ENCODE results near the gene ZNF57. TPM values are rescaled to one million over a fixed set of nuclear protein-coding genes. Genes with fewer than 3 reads are reported as not detected.

The ZNF57 gene
- total and polyA plus RNA-seq, 12 donors = 1.0 to 5.5 (median 3.0) TPM

- TF ChIP-seq CTCF (IDR thresholded peaks at IDR 0.05) = no peak
- Histone ChIP-seq H3K9me3 (no peaks in the 10 kb centered on the region), H3K36me3 (no peaks in the 10 kb centered on the region), H3K27ac (no peak overlapping the region), H3K27me3 (no peaks in the 10 kb centered on the region), H3K4me3 (no peak overlapping the region), H3K4me1 (peaks cover 7 to 27% (median 22%) of the 10 kb centered on the region in 9 donors)
- DNase-seq = no peak
- intact Hi-C loops (cut with DNase I) = loop anchor here in 5 of 10 donors (5.0 to 10.0 kb wide), 4 partner anchors 140 to 197 kb away; no protein-coding TSS in a partner anchor
- 91 to 95% methylated on average over 5 of the region's 5 CpGs for WGBS, 2 donors
- no peak for ATAC-seq
Measured at GRCh38 chr19:2964874-2965273, 64.1 kb downstream of the ZNF57 start.

- ATAC-seq (no peak), DNase-seq (no peak)
- Histone ChIP-seq H3K27me3 (no peaks in the 10 kb centered on the region), H3K27ac (peak overlapping the region in 3 of 10 donors; percentile 87 to 91 (median 90)), H3K36me3 (no peaks in the 10 kb centered on the region), H3K9me3 (no peaks in the 10 kb centered on the region), H3K4me3 (no peak overlapping the region), H3K4me1 (peaks cover 12 to 52% (median 49%) of the 10 kb centered on the region in 9 donors)
- 86 to 88% methylated on average over 8 of the region's 8 CpGs for WGBS, 2 donors
- TF ChIP-seq CTCF (IDR thresholded peaks at IDR 0.05) = no peak
- intact Hi-C loops (cut with DNase I) = loop anchor here in 1 of 10 donors (10.0 kb wide), 1 partner anchor 137 kb away; no protein-coding TSS in a partner anchor
Measured at GRCh38 chr19:2967972-2968371, 67.2 kb downstream of the ZNF57 start.

Other genes with a start within 250 kb of the ZNF57 start
- 10 to 100 TPM; 27.9 to 56.9 (median 39.7) TPM for gene GNG7, start 198.2 kb upstream of the ZNF57 start, total RNA-seq
- gene GNG7, start 198.2 kb upstream of the ZNF57 start, polyA plus RNA-seq = 10 to 100 TPM in 1 of 2 donors, 1 to 10 TPM in 1; 8.4 to 14.9 TPM
- gene DIRAS1, start 179.6 kb upstream of the ZNF57 start, total RNA-seq = 100 to 1,000 TPM; 104 to 381 (median 184) TPM
- 100 to 1,000 TPM in 1 of 2 donors, 10 to 100 TPM in 1; 63.7 to 107 TPM for gene DIRAS1, start 179.6 kb upstream of the ZNF57 start, polyA plus RNA-seq
- gene SLC39A3, start 160.9 kb upstream of the ZNF57 start, total RNA-seq = 10 to 100 TPM; 16.5 to 27.7 (median 21.6) TPM
- 10 to 100 TPM; 26.1 to 66.8 TPM for gene SLC39A3, start 160.9 kb upstream of the ZNF57 start, polyA plus RNA-seq
- gene SGTA, start 117.7 kb upstream of the ZNF57 start, total RNA-seq = 10 to 100 TPM; 52.6 to 84.9 (median 64.6) TPM
- gene SGTA, start 117.7 kb upstream of the ZNF57 start, polyA plus RNA-seq = 100 to 1,000 TPM in 1 of 2 donors, 10 to 100 TPM in 1; 90.2 to 102 TPM
- 10 to 100 TPM; 37.5 to 72.5 (median 41.2) TPM for gene THOP1, start 115.4 kb upstream of the ZNF57 start, total RNA-seq
- 10 to 100 TPM; 84.1 to 85.3 TPM for gene THOP1, start 115.4 kb upstream of the ZNF57 start, polyA plus RNA-seq
- 1 to 10 TPM; 3.1 to 5.6 (median 4.7) TPM for gene ZNF554, start 81.1 kb upstream of the ZNF57 start, total RNA-seq
- gene ZNF554, start 81.1 kb upstream of the ZNF57 start, polyA plus RNA-seq = 1 to 10 TPM in 1 of 2 donors, under 1 TPM in 1; 0.94 to 6.7 TPM
- gene ZNF555, start 59.5 kb upstream of the ZNF57 start, total RNA-seq = 10 to 100 TPM in 2 of 10 donors, 1 to 10 TPM in 8; 4.9 to 11.3 (median 8.5) TPM
- 1 to 10 TPM; 2.6 to 2.9 TPM for gene ZNF555, start 59.5 kb upstream of the ZNF57 start, polyA plus RNA-seq
- gene ZNF556, start 33.6 kb upstream of the ZNF57 start, total RNA-seq = under 1 TPM in 2 of 10 donors, not detected in 8; 0.03 to 0.04 TPM
- under 1 TPM in 1 of 2 donors, not detected in 1; 0.01 TPM for gene ZNF556, start 33.6 kb upstream of the ZNF57 start, polyA plus RNA-seq
- gene ZNF77, start 44.0 kb downstream of the ZNF57 start, total RNA-seq = 1 to 10 TPM; 1.0 to 2.6 (median 2.3) TPM
- 1 to 10 TPM; 2.5 to 2.9 TPM for gene ZNF77, start 44.0 kb downstream of the ZNF57 start, polyA plus RNA-seq
- gene TLE6, start 76.6 kb downstream of the ZNF57 start, total RNA-seq = 1 to 10 TPM in 2 of 10 donors, under 1 TPM in 5, not detected in 3; 0.34 to 2.8 (median 0.45) TPM
- gene TLE6, start 76.6 kb downstream of the ZNF57 start, polyA plus RNA-seq = 1 to 10 TPM; 1.2 to 3.5 TPM
- 10 to 100 TPM; 28.2 to 64.5 (median 39.9) TPM for gene TLE2, start 128.4 kb downstream of the ZNF57 start, total RNA-seq
- 10 to 100 TPM; 35.9 to 54.6 TPM for gene TLE2, start 128.4 kb downstream of the ZNF57 start, polyA plus RNA-seq
- 100 to 1,000 TPM; 653 to 857 (median 758) TPM for gene TLE5, start 161.6 kb downstream of the ZNF57 start, total RNA-seq
- 1,000 to 10,000 TPM in 1 of 2 donors, 100 to 1,000 TPM in 1; 679 to 1,254 TPM for gene TLE5, start 161.6 kb downstream of the ZNF57 start, polyA plus RNA-seq
- gene GNA11, start 193.4 kb downstream of the ZNF57 start, total RNA-seq = 10 to 100 TPM; 57.4 to 83.2 (median 68.8) TPM
- gene GNA11, start 193.4 kb downstream of the ZNF57 start, polyA plus RNA-seq = 10 to 100 TPM; 28.2 to 40.7 TPM
- gene GNA15, start 235.1 kb downstream of the ZNF57 start, total RNA-seq = 1 to 10 TPM in 5 of 10 donors, under 1 TPM in 5; 0.42 to 8.9 (median 0.99) TPM
- 1 to 10 TPM; 1.0 to 1.4 TPM for gene GNA15, start 235.1 kb downstream of the ZNF57 start, polyA plus RNA-seq

Measured in heart right ventricle (tissue), 16 donors.